Measurements from ENCODE around the gene SAAL1. TPM values are rescaled to one million over a fixed set of nuclear protein-coding genes. Genes with fewer than 3 reads are reported as not detected.
"Not testable (repeated sequence)": the region's sequence is repeated elsewhere in the genome, so short reads cannot be mapped to it uniquely, and the experiment has no call there.

Gene SAAL1
- 9.4 TPM for total RNA-seq
- long read RNA-seq, transcript SAAL1-201 (12 exons, 1,518 nt), result minor isoform, 6 of 27 reads
- long read RNA-seq, transcript SAAL1-202 (12 exons, 1,582 nt), result major isoform, 15 of 27 reads
- long read RNA-seq, partial matches to known transcripts, result 1 of 27 reads
- long read RNA-seq, other reads (novel, unspliced or antisense), result 5 of 27 reads

GRCh38 chr11:18105802-18106574 lies at the start of gene SAAL1:
SAAL1 (minus strand) TSS chr11:18106082; CDS start chr11:18106041, 41 bp downstream.
- peak; percentile 94 for DNase-seq (ENCODE audit: low spot score)

- no peak for DNase-seq (ENCODE audit: low spot score)
Observed at GRCh38 chr11:18151581-18151980, 45.7 kb upstream of the SAAL1 start.

- no peak for DNase-seq (ENCODE audit: low spot score)
Observed at GRCh38 chr11:18145837-18146236, 40.0 kb upstream of the SAAL1 start.

GRCh38 chr11:18145025-18145424 lies 39.1 kb upstream of the SAAL1 start:
- no peak for DNase-seq (ENCODE audit: low spot score)

DNA sequence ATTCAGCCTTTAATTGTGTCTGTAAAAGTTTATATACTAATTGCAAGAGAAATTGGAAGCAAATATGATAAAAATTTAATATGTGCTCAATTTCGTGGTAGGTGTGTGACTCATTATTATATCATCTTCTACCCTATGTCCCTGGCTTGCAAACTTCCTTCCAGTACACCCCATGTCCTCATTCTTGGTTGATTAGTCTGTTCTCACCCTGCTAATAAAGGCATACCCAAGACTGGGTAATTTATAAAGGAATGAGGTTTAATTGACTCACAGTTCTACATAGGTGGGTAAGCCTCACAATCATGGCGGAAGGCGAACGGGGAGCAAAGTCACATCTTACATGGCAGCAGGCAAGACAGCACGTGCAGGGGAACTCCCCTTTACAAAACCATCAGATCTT lies 38.4 kb upstream of the SAAL1 start:
- DNase-seq (ENCODE audit: low spot score), result no peak

DNA sequence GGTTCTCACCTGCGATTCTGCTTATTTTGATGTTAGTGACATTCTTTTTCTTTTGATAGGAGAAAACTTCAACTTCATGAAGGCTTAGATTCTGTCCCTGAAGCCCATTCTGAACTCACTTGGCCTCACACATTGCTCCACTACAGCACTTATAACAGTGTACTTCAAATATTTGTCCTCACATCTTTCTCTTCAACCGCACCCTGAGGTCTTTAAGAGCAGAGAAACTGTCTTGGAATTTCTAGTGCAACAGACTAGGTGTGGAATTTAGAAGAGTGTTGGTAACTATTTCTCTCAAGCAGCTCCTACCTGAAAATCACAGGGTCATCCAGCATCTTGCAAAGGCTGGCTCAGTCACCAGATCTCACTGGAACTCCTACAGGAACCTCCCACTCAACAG lies 34.3 kb upstream of the SAAL1 start:
- DNase-seq (ENCODE audit: low spot score), result no peak

DNA sequence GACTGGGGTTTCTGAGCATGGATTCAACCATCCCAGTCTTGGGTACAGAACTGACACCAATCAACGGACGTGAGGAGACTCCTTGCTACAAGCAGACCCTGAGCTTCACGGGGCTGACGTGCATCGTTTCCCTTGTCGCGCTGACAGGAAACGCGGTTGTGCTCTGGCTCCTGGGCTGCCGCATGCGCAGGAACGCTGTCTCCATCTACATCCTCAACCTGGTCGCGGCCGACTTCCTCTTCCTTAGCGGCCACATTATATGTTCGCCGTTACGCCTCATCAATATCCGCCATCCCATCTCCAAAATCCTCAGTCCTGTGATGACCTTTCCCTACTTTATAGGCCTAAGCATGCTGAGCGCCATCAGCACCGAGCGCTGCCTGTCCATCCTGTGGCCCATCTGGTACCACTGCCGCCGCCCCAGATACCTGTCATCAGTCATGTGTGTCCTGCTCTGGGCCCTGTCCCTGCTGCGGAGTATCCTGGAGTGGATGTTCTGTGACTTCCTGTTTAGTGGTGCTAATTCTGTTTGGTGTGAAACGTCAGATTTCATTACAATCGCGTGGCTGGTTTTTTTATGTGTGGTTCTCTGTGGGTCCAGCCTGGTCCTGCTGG lies 31.4 kb upstream of the SAAL1 start:
- DNase-seq (ENCODE audit: low spot score), result no peak

DNA sequence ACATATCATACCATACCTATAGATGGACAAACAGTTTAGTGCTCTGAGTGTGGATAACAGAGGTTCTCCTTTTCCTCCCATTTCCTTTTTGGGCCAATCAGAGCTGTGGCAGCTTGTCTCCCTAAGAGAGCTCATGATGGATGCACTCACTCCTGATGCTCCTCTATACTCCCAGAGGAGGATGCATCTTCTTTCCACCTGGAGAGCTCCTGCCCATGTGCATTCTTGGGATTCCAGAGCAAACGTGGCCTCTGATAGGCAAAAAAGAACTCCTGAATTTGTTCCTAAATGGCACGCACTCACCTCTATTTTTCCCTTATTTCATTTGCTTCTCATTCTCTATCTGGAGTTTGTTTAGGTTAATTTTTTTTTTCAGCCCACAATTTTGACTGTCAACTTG lies 29.4 kb upstream of the SAAL1 start:
- no peak for DNase-seq (ENCODE audit: low spot score)

DNA sequence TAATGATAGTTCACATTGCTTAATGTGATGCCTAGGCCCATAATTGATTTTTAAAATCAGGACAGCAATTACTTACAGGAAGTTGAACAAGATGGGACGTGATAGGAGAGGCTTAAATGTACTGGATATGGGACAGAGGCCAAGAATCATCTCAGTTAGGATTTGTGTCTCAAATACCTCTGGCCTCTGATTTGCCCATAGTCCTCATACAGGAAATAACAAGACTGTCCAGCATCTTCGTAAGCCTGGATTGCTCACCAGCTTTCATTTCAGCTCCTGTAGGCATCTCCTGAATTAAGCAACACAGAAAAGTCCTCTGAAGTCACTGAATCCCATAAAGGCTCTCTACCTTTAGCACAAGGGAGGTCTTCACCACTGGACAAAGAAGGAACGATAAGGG lies 26.5 kb upstream of the SAAL1 start, which contains the start of gene MRGPRX3:
Gene MRGPRX3, plus strand, starts transcription at position 231 of the 400 bp plus-strand sequence. CDS start 4,632 bp downstream, outside the sequence.
- no peak for DNase-seq (ENCODE audit: low spot score)

GRCh38 chr11:18131115-18131514 lies 25.2 kb upstream of the SAAL1 start:
- DNase-seq (ENCODE audit: low spot score), result not testable (repeated sequence)

DNA sequence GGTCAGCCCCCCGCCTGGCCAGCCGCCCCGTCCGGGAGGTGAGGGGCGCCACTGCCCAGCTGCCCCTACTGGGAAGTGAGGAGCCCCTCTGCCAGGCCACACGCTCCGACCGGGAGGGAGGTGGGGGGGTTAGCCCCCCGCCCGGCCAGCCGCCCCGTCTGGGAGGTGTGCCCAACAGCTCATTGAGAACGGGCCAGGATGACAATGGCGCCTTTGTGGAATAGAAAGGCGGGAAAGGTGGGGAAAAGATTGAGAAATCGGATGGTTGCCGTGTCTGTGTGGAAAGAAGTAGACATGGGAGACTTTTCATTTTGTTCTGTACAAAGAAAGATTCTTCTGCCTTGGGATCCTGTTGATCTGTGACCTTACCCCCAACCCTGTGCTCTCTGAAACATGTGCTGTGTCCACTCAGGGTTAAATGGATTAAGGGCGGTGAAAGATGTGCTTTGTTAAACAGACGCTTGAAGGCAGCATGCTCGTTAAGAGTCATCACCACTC lies 15.5 kb upstream of the SAAL1 start:
- DNase-seq (ENCODE audit: low spot score), result not testable (repeated sequence)

GRCh38 chr11:18115360-18116127 lies 9.7 kb upstream of the SAAL1 start:
- DNase-seq (ENCODE audit: low spot score), result no peak

- DNase-seq (ENCODE audit: low spot score), result no peak
Observed at GRCh38 chr11:18111005-18111404, 5.1 kb upstream of the SAAL1 start.

DNA sequence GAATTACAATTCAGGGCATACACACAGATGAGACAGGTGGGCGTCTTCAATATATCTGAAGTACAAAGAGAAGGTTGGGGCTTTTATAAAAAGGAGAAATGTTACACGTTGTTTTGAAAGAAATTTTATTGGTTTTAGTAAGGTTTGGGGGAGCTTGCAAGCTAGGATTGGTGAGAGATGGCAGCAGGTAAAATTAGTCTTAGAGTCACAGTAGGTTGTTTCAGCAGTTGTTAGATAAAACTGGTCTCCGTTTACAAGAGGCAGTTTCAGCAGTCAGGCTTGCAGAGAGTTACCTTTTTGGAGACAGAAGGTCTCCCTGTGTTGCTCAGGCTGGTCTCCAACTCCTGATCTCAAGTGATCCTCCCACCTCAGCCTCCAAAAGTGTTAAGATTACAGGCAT lies 2.4 kb upstream of the SAAL1 start:
- no peak for DNase-seq (ENCODE audit: low spot score)

GRCh38 chr11:18106688-18107087 lies 806 bp upstream of the SAAL1 start:
- no peak for DNase-seq (ENCODE audit: low spot score)

DNA sequence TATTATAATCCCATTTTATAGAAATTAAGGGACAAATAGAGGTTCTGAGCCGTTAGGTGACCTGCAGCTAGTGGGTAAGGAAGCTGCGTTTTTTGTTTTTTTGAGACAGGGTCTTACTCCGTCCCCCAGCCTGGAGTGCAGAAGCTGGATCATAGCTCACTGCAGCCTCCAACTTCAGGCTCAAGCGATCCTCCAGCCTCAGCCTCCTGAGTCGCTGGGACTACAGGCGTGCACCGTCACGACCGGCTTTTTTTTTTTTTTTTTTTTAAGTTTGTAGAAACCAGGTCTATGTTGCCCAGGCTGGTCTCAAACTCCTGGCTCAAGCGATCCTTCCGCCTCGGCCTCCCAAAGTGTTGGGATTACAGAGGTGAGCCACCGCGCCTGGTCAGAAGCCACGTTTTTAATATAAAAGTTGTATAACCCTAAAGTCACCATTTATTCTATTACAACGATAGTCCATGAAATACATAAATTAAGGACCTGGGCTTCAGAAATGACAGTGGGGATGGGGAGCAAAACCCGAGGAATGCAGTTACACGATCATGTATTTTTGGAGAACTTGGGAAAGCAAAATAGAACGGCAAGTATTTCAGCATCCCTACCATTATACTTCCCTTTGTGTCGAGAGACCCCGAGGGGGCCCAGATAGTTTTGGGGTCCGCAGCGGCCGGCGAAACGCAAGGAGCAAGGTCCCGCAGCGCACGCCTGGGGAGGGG lies 638 bp downstream of the SAAL1 start:
- no peak for DNase-seq (ENCODE audit: low spot score)

GRCh38 chr11:18100926-18101656 lies 4.8 kb downstream of the SAAL1 start:
- DNase-seq (ENCODE audit: low spot score), result no peak

- no peak for DNase-seq (ENCODE audit: low spot score)
Observed at GRCh38 chr11:18093959-18094358, 11.9 kb downstream of the SAAL1 start.

DNA sequence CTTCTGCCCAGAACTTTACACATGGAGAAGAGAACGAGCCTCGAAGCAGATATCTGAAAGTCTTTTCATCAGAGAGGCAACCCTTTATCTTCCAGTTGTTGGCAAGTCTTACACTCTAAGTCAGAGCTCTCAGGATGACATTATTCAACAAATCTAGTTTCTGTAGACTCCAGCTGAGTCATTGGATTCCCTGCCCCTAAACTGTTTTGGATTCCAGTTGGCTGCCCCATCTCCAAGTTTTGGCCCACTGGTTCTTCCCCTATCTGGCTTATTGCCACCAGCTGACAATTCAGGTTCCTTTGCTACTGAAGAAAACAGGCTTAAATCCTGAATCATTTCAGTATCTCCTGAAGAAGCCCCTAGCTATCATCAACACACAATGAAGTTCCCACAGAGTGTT lies 14.2 kb downstream of the SAAL1 start:
- DNase-seq (ENCODE audit: low spot score), result no peak

DNA sequence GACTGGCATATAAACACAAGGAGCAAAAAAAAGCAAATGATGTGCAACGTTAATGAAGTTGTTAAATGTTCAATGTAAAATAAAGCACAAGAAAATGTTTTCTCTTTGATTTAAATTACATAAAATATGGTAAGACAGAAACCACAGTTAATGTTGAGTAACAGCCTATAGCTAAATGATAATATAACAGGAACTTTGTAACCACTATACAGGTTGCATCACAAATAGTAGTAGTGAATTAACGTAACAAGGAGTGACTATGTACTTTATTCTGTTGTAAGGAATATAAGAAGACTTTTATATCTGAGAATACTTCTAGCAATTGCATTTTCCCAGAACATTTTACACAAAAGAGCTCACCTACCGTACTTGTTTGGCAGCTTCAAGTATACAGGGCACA lies 16.9 kb downstream of the SAAL1 start:
- DNase-seq (ENCODE audit: low spot score), result no peak

All from mesenteric fat pad (tissue), 1 donor.